Neural progenitor cell (in vitro differentiated cells): ENCODE data around the gene SUSD1. TPM values are rescaled to one million over a fixed set of nuclear protein-coding genes. Genes with fewer than 3 reads are reported as not detected.

ENCODE experiments used
- DNase-seq: peaks from one replicate; pipeline ENCODE4 v3.0.0-alpha.2; 2016; ENCODE audit warnings: low spot score
- H2AFZ ChIP-seq: fragments of 200-600 bp; sonication (generic); replicated peaks from 2 replicates; pipeline ENCODE4 v1.6.1; 2016; ENCODE audit warnings: antibody characterized with exemption
- H3F3A ChIP-seq: fragments of 200-600 bp; sonication (generic); 2 replicates; pipeline ENCODE4 v1.6.1; 2016; ENCODE audit warnings: antibody characterized with exemption, low read depth
- H3K27ac ChIP-seq: fragments of 200-600 bp; sonication (generic); 2 replicates; pipeline ENCODE4 v1.5.1; 2016; ENCODE audit warnings: mild to moderate bottlenecking
- H3K27me3 ChIP-seq: fragments of 200-600 bp; sonication (generic); 2 replicates; pipeline ENCODE4 v1.6.1; 2016; ENCODE audit warnings: mild to moderate bottlenecking, moderate library complexity
- H3K36me3 ChIP-seq: fragments of 200-600 bp; sonication (generic); 2 replicates; pipeline ENCODE4 v1.5.1; 2016
- H3K4me1 ChIP-seq: fragments of 200-600 bp; sonication (generic); 2 replicates; pipeline ENCODE4 v1.6.1; 2016; ENCODE audit warnings: mixed run types
- H3K4me2 ChIP-seq: fragments of 200-600 bp; sonication (generic); 2 replicates; pipeline ENCODE4 v1.6.1; 2016
- H3K4me3 ChIP-seq: fragments of 200-600 bp; sonication (generic); 2 replicates; pipeline ENCODE4 v1.5.1; 2016
- H3K79me2 ChIP-seq: fragments of 200-600 bp; sonication (generic); 2 replicates; pipeline ENCODE4 v1.6.1; 2016; ENCODE audit warnings: low read depth
- H3K9ac ChIP-seq: fragments of 200-600 bp; sonication (generic); 2 replicates; pipeline ENCODE4 v1.6.1; 2016
- H3K9me3 ChIP-seq: fragments of 200-600 bp; sonication (generic); 2 replicates; pipeline ENCODE4 v1.5.1; 2016; ENCODE audit warnings: low read depth
- H4K20me1 ChIP-seq: fragments of 200-600 bp; sonication (generic); 2 replicates; pipeline ENCODE4 v1.6.1; 2016; ENCODE audit warnings: low read depth
- H3K27ac Mint-ChIP-seq: 3 replicates; pipeline ENCODE4 v1.8.0; 2021; ENCODE audit warnings: mixed read lengths
- H3K27me3 Mint-ChIP-seq: 2 replicates; pipeline ENCODE4 v1.8.0; 2022; ENCODE audit warnings: low read depth, mild to moderate bottlenecking, inconsistent platforms, moderate library complexity, mixed read lengths; ENCODE audit not compliant: insufficient read depth
- H3K36me3 Mint-ChIP-seq: 3 replicates; pipeline ENCODE4 v1.8.0; 2021; ENCODE audit warnings: mixed read lengths
- H3K4me1 Mint-ChIP-seq: 3 replicates; pipeline ENCODE4 v1.8.0; 2021; ENCODE audit warnings: mixed read lengths
- H3K4me3 Mint-ChIP-seq: 3 replicates; pipeline ENCODE4 v1.8.0; 2021; ENCODE audit warnings: mild to moderate bottlenecking, moderate library complexity, mixed read lengths
- H3K9me3 Mint-ChIP-seq: 3 replicates; pipeline ENCODE4 v1.8.0; 2020; ENCODE audit warnings: mixed read lengths
- EZH2 ChIP-seq: fragments of 200-600 bp; sonication (generic); IDR thresholded peaks from 2 replicates; pipeline ENCODE4 v1.6.1; 2017; ENCODE audit warnings: antibody characterized with exemption, mild to moderate bottlenecking, moderate library complexity
- EZH2phosphoT487 ChIP-seq: fragments of 200-600 bp; sonication (generic); IDR thresholded peaks from 2 replicates; pipeline ENCODE4 v1.6.1; 2017; ENCODE audit warnings: antibody characterized with exemption
- total RNA-seq: library from RNA; depleted of rRNA; stranded (reverse); fragments of >200 nt; gene quantifications from 2 replicates; pipeline ENCODE4 v1.2.3, GENCODE V29; 2015; ENCODE audit warnings: low replicate concordance
- TF ChIP-seq, protein P1 (sequence below): fragments of 200-600 bp; sonication (generic); IDR thresholded peaks from 2 replicates; pipeline ENCODE4 v1.5.1; 2017; ENCODE audit warnings: antibody characterized with exemption, mild to moderate bottlenecking

Gene SUSD1
- total RNA-seq, 1 donor from 2014 or later, result 12.0 TPM

DNA sequence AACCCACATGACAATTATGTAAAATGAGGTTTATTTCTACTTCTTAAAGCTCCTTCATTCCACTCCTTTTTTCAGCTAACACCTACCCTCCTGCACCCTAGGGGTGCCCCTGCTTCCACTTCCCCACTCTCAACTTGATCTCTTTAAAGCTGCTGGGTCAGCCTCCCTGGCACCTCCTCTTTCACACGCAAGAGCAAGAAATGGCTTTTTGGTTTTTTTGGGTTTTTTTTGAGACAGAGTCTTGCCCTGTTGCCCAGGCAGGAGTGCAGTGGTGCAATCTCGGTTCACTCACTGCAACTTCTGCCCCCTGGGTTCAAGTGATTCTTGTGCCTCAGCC, 64.4 kb downstream of the SUSD1 start:
- Histone ChIP-seq H3K4me3 (no peak overlapping the region), H3K4me1 (no peaks in the 10 kb centered on the region), H4K20me1 (no peaks in the 10 kb centered on the region), H3K4me2 (no peak overlapping the region), H3K27me3 (no peaks in the 10 kb centered on the region), H3K36me3 (no peaks in the 10 kb centered on the region), H3K79me2 (no peaks in the 10 kb centered on the region), H3K9ac (no peak overlapping the region), H2AFZ (no peak overlapping the region), H3K27ac (no peak overlapping the region), H3K9me3 (no peaks in the 10 kb centered on the region), H3F3A (peaks cover 4% of the 10 kb centered on the region)
- DNase-seq, result no peak
- Mint-ChIP-seq H3K4me3 (no peak overlapping the region), H3K27ac (no peak overlapping the region), H3K4me1 (peaks cover 4% of the 10 kb centered on the region), H3K9me3 (no peaks in the 10 kb centered on the region), H3K36me3 (peaks cover 2% of the 10 kb centered on the region), H3K27me3 (peaks cover 2% of the 10 kb centered on the region)
- TF ChIP-seq, protein P1, sequence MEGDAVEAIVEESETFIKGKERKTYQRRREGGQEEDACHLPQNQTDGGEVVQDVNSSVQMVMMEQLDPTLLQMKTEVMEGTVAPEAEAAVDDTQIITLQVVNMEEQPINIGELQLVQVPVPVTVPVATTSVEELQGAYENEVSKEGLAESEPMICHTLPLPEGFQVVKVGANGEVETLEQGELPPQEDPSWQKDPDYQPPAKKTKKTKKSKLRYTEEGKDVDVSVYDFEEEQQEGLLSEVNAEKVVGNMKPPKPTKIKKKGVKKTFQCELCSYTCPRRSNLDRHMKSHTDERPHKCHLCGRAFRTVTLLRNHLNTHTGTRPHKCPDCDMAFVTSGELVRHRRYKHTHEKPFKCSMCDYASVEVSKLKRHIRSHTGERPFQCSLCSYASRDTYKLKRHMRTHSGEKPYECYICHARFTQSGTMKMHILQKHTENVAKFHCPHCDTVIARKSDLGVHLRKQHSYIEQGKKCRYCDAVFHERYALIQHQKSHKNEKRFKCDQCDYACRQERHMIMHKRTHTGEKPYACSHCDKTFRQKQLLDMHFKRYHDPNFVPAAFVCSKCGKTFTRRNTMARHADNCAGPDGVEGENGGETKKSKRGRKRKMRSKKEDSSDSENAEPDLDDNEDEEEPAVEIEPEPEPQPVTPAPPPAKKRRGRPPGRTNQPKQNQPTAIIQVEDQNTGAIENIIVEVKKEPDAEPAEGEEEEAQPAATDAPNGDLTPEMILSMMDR, result no peak
- TF ChIP-seq EZH2 (no peak), EZH2phosphoT487 (no peak)

DNA sequence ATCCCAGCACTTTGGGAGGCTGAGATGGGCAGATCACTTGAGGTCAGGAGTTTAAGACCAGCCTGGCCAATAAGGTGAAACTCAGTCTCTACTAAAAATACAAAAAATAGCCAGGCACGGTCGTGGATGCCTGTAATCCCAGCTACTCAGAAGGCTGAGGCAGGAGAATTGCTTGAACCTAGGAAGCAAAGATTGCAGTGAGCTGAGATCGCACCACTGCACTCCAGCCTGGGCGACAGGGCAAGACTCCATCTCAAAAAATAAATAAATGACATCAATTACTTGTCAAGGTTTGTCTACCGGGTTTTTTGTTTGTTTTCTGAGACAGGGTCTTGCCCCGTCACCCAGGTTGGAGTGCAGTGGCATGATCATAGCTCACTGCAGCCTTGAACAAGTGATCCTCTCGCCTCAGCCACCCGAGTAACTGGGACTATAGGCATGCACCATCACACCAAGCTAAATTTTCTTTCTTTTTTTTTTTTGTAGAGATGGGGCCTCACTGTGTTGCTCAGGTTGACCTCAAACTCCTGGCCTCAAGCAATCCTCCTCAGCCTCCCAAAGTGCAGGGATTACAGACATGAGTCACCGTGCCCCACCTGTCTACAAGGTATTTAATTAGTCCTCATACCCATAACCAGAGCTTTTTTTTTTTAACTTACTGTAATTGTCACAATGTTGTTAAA, 64.9 kb downstream of the SUSD1 start:
- Mint-ChIP-seq H3K27me3 (peaks cover 2% of the 10 kb centered on the region), H3K4me3 (no peak overlapping the region), H3K4me1 (peaks cover 4% of the 10 kb centered on the region), H3K36me3 (peaks cover 2% of the 10 kb centered on the region), H3K27ac (no peak overlapping the region), H3K9me3 (no peaks in the 10 kb centered on the region)
- H4K20me1 ChIP-seq, result no peaks in the 10 kb centered on the region
- no peaks in the 10 kb centered on the region for H3K27me3 ChIP-seq
- H3K4me3 ChIP-seq, result no peak overlapping the region
- no peaks in the 10 kb centered on the region for H3K9me3 ChIP-seq
- no peak for DNase-seq
- no peak for TF ChIP-seq EZH2
- no peak for TF ChIP-seq EZH2phosphoT487
- TF ChIP-seq, protein P1, result no peak
- H3K27ac ChIP-seq, result no peak overlapping the region
- H3F3A ChIP-seq, result peaks cover 4% of the 10 kb centered on the region
- H3K4me2 ChIP-seq, result no peak overlapping the region
- H3K36me3 ChIP-seq, result no peaks in the 10 kb centered on the region
- no peak overlapping the region for H3K9ac ChIP-seq
- no peak overlapping the region for H2AFZ ChIP-seq
- H3K79me2 ChIP-seq, result no peaks in the 10 kb centered on the region
- H3K4me1 ChIP-seq, result no peaks in the 10 kb centered on the region

DNA sequence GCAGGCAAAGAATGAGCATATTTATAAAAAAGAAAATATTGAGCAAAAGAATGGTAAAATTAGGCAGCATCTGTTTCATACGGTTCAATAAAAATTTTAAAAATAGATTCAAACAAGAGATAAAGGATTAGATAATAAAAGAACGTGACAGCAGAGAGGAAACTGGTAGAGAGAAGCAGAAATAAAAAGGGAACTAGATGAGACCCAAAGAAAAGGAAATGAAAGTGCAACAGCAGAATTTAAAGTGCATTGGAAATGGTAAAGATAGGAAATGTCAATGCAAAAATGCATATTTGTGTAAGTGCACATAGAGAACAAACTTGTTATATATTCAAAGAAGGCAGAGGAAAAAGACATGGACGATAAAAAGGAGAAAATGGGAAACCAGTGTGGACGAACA, 70.2 kb downstream of the SUSD1 start:
- Histone ChIP-seq H3K4me3 (no peak overlapping the region), H3K4me2 (no peak overlapping the region), H2AFZ (no peak overlapping the region), H3K27ac (no peak overlapping the region), H3F3A (peaks cover 4% of the 10 kb centered on the region), H3K9me3 (no peaks in the 10 kb centered on the region), H3K36me3 (no peaks in the 10 kb centered on the region), H4K20me1 (no peaks in the 10 kb centered on the region), H3K27me3 (no peaks in the 10 kb centered on the region), H3K4me1 (no peaks in the 10 kb centered on the region), H3K9ac (no peak overlapping the region), H3K79me2 (no peaks in the 10 kb centered on the region)
- Mint-ChIP-seq H3K4me3 (no peak overlapping the region), H3K36me3 (no peaks in the 10 kb centered on the region), H3K27ac (no peak overlapping the region), H3K9me3 (no peaks in the 10 kb centered on the region), H3K27me3 (no peaks in the 10 kb centered on the region), H3K4me1 (no peaks in the 10 kb centered on the region)
- TF ChIP-seq EZH2phosphoT487 (no peak), EZH2 (no peak)
- TF ChIP-seq, protein P1, result no peak
- no peak for DNase-seq
